GM19438 (cell line): ENCODE data around the gene RRAD.
"Not testable (repeated sequence)": the region's sequence is repeated elsewhere in the genome, so short reads cannot be mapped to it uniquely, and the experiment has no call there.

Source experiments
- ATAC-seq: cut with Tn5 transposase; IDR thresholded peaks from one replicate; pipeline ENCODE4 v1.9.1; 2021; ENCODE audit warnings: low read depth; ENCODE audit not compliant: unreplicated experiment

RRAD gene

GRCh38 chr16:66952430-66953110 is 27.2 kb upstream of the RRAD start:
- no peak for ATAC-seq

GRCh38 chr16:66950971-66951790 is 25.8 kb upstream of the RRAD start:
- ATAC-seq = no peak

- ATAC-seq = no peak
Measured at GRCh38 chr16:66950437-66950836, 25.1 kb upstream of the RRAD start.

- ATAC-seq = no peak
Measured at GRCh38 chr16:66949472-66949871, 24.1 kb upstream of the RRAD start.

- ATAC-seq = no peak
Measured at GRCh38 chr16:66948837-66949225, 23.5 kb upstream of the RRAD start.

GRCh38 chr16:66948134-66948836 is 22.9 kb upstream of the RRAD start:
- no peak for ATAC-seq

GRCh38 chr16:66947302-66948065 is 22.1 kb upstream of the RRAD start:
- peak; percentile 63 for ATAC-seq

- no peak for ATAC-seq
Measured at GRCh38 chr16:66946974-66947301, 21.6 kb upstream of the RRAD start.

GRCh38 chr16:66946541-66946940 is 21.2 kb upstream of the RRAD start:
- ATAC-seq = no peak

- ATAC-seq = no peak
Measured at GRCh38 chr16:66945939-66946338, 20.6 kb upstream of the RRAD start.

- ATAC-seq = not testable (repeated sequence)
Measured at GRCh38 chr16:66944971-66945370, 19.6 kb upstream of the RRAD start.

- no peak for ATAC-seq
Measured at GRCh38 chr16:66944054-66944441, 18.7 kb upstream of the RRAD start.

GRCh38 chr16:66943426-66944053 is 18.2 kb upstream of the RRAD start:
- ATAC-seq = no peak

- ATAC-seq = no peak
Measured at GRCh38 chr16:66942981-66943380, 17.6 kb upstream of the RRAD start.

- no peak for ATAC-seq
Measured at GRCh38 chr16:66940236-66940635, 14.9 kb upstream of the RRAD start.

- no peak for ATAC-seq
Measured at GRCh38 chr16:66939366-66939765, 14.0 kb upstream of the RRAD start.

GRCh38 chr16:66937725-66938337 is 12.5 kb upstream of the RRAD start:
- ATAC-seq = no peak

GRCh38 chr16:66936889-66937554 is 11.7 kb upstream of the RRAD start:
- ATAC-seq = no peak

GRCh38 chr16:66936462-66936861 is 11.1 kb upstream of the RRAD start:
- ATAC-seq = no peak
